HepG2 (cell line): Measurements from ENCODE around the gene KIF1C. TPM values are rescaled to one million over a fixed set of nuclear protein-coding genes. Genes with fewer than 3 reads are reported as not detected.
A peak's percentile ranks its signal among the peaks of the same experiment; 100 is the strongest.

Source experiments
- BRCA1 ChIP-seq: sonication (generic); formaldehyde crosslinking; IDR thresholded peaks from 2 replicates; pipeline ENCODE4 v1.4.0; 2020; ENCODE audit warnings: missing genetic modification reagents
- IRX3 ChIP-seq: sonication (generic); formaldehyde crosslinking; IDR thresholded peaks from 2 replicates; pipeline ENCODE4 v1.8.1; 2023; ENCODE audit warnings: mild to moderate bottlenecking, low read depth, missing genetic modification reagents, borderline replicate concordance
- JDP2 ChIP-seq: sonication (generic); formaldehyde crosslinking; IDR thresholded peaks from 2 replicates; pipeline ENCODE4 v1.8.1; 2022; ENCODE audit warnings: missing genetic modification reagents, borderline replicate concordance
- MLX ChIP-seq: IDR thresholded peaks from 2 replicates; pipeline ENCODE4 v1.6.1; 2016
- NR1H2 ChIP-seq: sonication (generic); formaldehyde crosslinking; IDR thresholded peaks from 2 replicates; pipeline ENCODE4 v1.8.1; 2022; ENCODE audit warnings: low read depth, missing genetic modification reagents, borderline replicate concordance
- PAXIP1 ChIP-seq: sonication (generic); formaldehyde crosslinking; conservative IDR thresholded peaks from 2 replicates; pipeline ENCODE4 v1.4.0; 2020; ENCODE audit warnings: mild to moderate bottlenecking, missing genetic modification reagents, moderate library complexity
- SRF ChIP-seq: IDR thresholded peaks from 2 replicates; pipeline ENCODE4 v1.6.1; 2011; ENCODE audit warnings: mild to moderate bottlenecking, low read depth, low read length, moderate library complexity
- SRY ChIP-seq: sonication (generic); formaldehyde crosslinking; IDR thresholded peaks from 2 replicates; pipeline ENCODE4 v1.8.0; 2022; ENCODE audit warnings: mild to moderate bottlenecking, missing genetic modification reagents
- TEAD3 ChIP-seq: optimal IDR thresholded peaks from 2 replicates; pipeline ENCODE3; 2016; ENCODE audit warnings: borderline replicate concordance
- ZNF101 ChIP-seq: sonication (generic); formaldehyde crosslinking; IDR thresholded peaks from 2 replicates; pipeline ENCODE4 v1.4.0; 2020; ENCODE audit warnings: mild to moderate bottlenecking, low read depth, missing genetic modification reagents, borderline replicate concordance
- ZNF501 ChIP-seq: sonication (generic); formaldehyde crosslinking; IDR thresholded peaks from 2 replicates; pipeline ENCODE4 v1.5.1; 2020; ENCODE audit warnings: mild to moderate bottlenecking, moderate library complexity, missing genetic modification reagents
- ZNF761 ChIP-seq: sonication (generic); formaldehyde crosslinking; conservative IDR thresholded peaks from 2 replicates; pipeline ENCODE4 v1.4.0; 2020; ENCODE audit warnings: mild to moderate bottlenecking, missing genetic modification reagents
- polyA plus RNA-seq, 8 experiments: library from polyadenylated mRNA; depleted of rRNA in 3 of 8; stranded (reverse) in 7 of 8; unstranded in 1 of 8; fragments of >200 nt; fragmentation: Illumina TruSeq in 4 of 8; extraction: Trizol in 4 of 8; gene quantifications; 2 replicates each; pipeline versions ENCODE4 v1.2.1 to v1.2.3, GENCODE V29; 2011 to 2016; ENCODE audit warnings: low read depth in 4 of 8, missing spikeins in 1 of 8, mixed read lengths in 1 of 8; ENCODE audit not compliant: insufficient read depth in 1 of 8
- total RNA-seq, 5 experiments: library from RNA; depleted of rRNA; stranded (reverse); fragments of >200 nt; fragmentation: Illumina TruSeq; extraction: Trizol; gene quantifications; 2 replicates each; pipeline ENCODE4 v1.2.3, GENCODE V29; 2016; ENCODE audit warnings: low read depth in 1 of 5
- TF ChIP-seq, protein P1 (sequence below): sonication (generic); formaldehyde crosslinking; IDR thresholded peaks from 2 replicates; pipeline ENCODE4 v1.4.0; 2020; ENCODE audit warnings: mild to moderate bottlenecking, missing genetic modification reagents
- TF ChIP-seq, protein P2 (sequence below): IDR thresholded peaks from 2 replicates; pipeline ENCODE4 v1.6.1; 2012; ENCODE audit warnings: low read depth, low read length, improper control_type of control experiment
- TF ChIP-seq, protein P3 (sequence below): sonication (generic); formaldehyde crosslinking; IDR thresholded peaks from 2 replicates; pipeline ENCODE4 v1.5.1; 2020; ENCODE audit warnings: mild to moderate bottlenecking, missing genetic modification reagents, moderate library complexity
- TF ChIP-seq, protein P4 (sequence below): sonication (generic); formaldehyde crosslinking; IDR thresholded peaks from 2 replicates; pipeline ENCODE4 v1.5.0; 2020; ENCODE audit warnings: mild to moderate bottlenecking, missing genetic modification reagents

The KIF1C gene
- total and polyA plus RNA-seq, 2 of the 13 experiments (the other 11 are each of a cell fraction or from before 2014, with no cell fraction given) = 70.0 to 104 TPM

- no peak for TF ChIP-seq PAXIP1 (CRISPR knock-in tag)
- no peak for TF ChIP-seq SRF
- TF ChIP-seq, protein P1, sequence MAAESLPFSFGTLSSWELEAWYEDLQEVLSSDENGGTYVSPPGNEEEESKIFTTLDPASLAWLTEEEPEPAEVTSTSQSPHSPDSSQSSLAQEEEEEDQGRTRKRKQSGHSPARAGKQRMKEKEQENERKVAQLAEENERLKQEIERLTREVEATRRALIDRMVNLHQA (CRISPR knock-in tag) = no peak
- no peak for TF ChIP-seq JDP2 (CRISPR knock-in tag)
- TF ChIP-seq, protein P2, sequence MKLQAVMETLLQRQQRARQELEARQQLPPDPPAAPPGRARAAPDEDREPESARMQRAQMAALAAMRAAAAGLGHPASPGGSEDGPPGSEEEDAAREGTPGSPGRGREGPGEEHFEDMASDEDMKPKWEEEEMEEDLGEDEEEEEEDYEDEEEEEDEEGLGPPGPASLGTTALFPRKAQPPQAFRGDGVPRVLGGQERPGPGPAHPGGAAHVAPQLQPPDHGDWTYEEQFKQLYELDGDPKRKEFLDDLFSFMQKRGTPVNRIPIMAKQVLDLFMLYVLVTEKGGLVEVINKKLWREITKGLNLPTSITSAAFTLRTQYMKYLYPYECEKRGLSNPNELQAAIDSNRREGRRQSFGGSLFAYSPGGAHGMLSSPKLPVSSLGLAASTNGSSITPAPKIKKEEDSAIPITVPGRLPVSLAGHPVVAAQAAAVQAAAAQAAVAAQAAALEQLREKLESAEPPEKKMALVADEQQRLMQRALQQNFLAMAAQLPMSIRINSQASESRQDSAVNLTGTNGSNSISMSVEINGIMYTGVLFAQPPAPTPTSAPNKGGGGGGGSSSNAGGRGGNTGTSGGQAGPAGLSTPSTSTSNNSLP = peak; percentile 44; the same call in 1 of the 2 replicates
- TF ChIP-seq SRY = no peak
- TF ChIP-seq ZNF761 (CRISPR knock-in tag) = no peak
- TF ChIP-seq MLX (CRISPR knock-in tag) = no peak
- TF ChIP-seq ZNF501 = peak; percentile 53; the same call in 1 of the 2 replicates
- no peak for TF ChIP-seq NR1H2
- TF ChIP-seq, protein P3, sequence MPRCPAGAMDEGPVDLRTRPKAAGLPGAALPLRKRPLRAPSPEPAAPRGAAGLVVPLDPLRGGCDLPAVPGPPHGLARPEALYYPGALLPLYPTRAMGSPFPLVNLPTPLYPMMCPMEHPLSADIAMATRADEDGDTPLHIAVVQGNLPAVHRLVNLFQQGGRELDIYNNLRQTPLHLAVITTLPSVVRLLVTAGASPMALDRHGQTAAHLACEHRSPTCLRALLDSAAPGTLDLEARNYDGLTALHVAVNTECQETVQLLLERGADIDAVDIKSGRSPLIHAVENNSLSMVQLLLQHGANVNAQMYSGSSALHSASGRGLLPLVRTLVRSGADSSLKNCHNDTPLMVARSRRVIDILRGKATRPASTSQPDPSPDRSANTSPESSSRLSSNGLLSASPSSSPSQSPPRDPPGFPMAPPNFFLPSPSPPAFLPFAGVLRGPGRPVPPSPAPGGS (CRISPR knock-in tag) = peak; percentile 75
- TF ChIP-seq BRCA1 (CRISPR knock-in tag) = no peak; the same call in 1 of the 2 replicates
- TF ChIP-seq ZNF101 (CRISPR knock-in tag) = no peak
- peak; percentile 91 for TF ChIP-seq TEAD3 (CRISPR knock-in tag)
- TF ChIP-seq, protein P4, sequence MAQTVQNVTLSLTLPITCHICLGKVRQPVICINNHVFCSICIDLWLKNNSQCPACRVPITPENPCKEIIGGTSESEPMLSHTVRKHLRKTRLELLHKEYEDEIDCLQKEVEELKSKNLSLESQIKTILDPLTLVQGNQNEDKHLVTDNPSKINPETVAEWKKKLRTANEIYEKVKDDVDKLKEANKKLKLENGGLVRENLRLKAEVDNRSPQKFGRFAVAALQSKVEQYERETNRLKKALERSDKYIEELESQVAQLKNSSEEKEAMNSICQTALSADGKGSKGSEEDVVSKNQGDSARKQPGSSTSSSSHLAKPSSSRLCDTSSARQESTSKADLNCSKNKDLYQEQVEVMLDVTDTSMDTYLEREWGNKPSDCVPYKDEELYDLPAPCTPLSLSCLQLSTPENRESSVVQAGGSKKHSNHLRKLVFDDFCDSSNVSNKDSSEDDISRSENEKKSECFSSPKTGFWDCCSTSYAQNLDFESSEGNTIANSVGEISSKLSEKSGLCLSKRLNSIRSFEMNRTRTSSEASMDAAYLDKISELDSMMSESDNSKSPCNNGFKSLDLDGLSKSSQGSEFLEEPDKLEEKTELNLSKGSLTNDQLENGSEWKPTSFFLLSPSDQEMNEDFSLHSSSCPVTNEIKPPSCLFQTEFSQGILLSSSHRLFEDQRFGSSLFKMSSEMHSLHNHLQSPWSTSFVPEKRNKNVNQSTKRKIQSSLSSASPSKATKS (CRISPR knock-in tag) = no peak
- TF ChIP-seq IRX3 (CRISPR knock-in tag) = no peak
These were observed 30.8 kb upstream of the KIF1C start (continued) for GRCh38 chr17:4966844-4967538.
